Limb (tissue), 2 donors: ENCODE measurements around the gene AIM2.
"Not testable (repeated sequence)": the region's sequence is repeated elsewhere in the genome, so short reads cannot be mapped to it uniquely, and the experiment has no call there.

Experiments used
- DNase-seq, 2 donors: peaks; one replicate each; pipeline ENCODE4 v3.0.0-alpha.2; 2016; ENCODE audit errors: extremely low spot score in 2 of 2

Gene AIM2, protein sequence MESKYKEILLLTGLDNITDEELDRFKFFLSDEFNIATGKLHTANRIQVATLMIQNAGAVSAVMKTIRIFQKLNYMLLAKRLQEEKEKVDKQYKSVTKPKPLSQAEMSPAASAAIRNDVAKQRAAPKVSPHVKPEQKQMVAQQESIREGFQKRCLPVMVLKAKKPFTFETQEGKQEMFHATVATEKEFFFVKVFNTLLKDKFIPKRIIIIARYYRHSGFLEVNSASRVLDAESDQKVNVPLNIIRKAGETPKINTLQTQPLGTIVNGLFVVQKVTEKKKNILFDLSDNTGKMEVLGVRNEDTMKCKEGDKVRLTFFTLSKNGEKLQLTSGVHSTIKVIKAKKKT

GRCh38 chr1:159076438-159077119 is at the start of gene AIM2:
Gene AIM2, minus strand, starts transcription at chr1:159076766. Its CDS starts 3,267 bp downstream, at chr1:159073499.
- DNase-seq, result no peak

DNA sequence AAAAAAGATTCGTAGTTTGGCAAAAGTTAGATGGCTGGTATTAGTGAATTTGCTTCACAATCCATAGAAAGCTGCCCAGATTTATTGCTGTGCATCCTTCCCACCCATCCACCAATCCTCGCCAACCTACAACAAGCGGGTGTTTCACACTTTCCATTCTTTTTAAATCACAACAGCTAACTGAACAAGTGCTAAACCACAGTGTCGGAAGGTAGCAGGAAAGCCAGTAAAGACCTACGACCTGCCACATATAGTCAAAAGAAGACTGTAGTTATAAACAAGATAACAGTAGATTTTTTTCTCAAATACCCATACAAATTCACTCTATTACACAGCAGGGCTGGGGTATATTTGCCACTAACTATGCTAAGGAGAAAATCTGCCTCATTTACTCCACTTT is 47.0 kb upstream of the AIM2 start:
- no peak for DNase-seq

DNA sequence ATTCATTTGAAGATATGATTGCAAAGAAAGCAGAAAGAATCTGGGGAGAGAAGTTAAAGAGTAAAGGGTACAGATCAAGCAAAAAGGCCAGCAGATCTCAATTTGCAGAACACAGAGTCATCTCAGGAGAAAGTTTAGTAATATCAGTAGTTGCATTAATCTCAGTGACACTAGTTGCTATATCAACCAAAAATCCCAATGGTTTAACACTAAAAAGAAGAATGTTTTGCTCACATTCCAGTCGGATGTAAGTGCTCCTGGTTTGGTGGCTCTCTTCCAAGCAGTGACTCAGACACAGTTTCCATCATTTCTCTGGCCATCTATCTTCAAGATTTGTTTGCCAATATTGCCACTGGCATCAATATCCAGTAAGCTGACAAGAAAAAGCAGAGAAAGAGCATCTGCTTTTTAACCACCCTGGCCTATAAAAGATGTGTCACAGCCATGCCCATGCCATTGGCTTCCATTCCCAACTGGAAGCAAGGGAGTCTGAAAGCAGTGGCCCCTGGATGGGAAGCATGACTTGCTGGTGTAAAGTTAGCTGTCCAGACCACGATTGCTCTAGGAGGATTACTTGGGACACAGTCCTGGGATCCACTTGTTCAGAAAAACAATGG is 45.5 kb upstream of the AIM2 start:
- no peak for DNase-seq

- no peak for DNase-seq
Measured at GRCh38 chr1:159121526-159121925, 45.0 kb upstream of the AIM2 start.

GRCh38 chr1:159120317-159120716 is 43.8 kb upstream of the AIM2 start:
- DNase-seq, result no peak

GRCh38 chr1:159113596-159114433 is 37.2 kb upstream of the AIM2 start:
- DNase-seq, result no peak

DNA sequence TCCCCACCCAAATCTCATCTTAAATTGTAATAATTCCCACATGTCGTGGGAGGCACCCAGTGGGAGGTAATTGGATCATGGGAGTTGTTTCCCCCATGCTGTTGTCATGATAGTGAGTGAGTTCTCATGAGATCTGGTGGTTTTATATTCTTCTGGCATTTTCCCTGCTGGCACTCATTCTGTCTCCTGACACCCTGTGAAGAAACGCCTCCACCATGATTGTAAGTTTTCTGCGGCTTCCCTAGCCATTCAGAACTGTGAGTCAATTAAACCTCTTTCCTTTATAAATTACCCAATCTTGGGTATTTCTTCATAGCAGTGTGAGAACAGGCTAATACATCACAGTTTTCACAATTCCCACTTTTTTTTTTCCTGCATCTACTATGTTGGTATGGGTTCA is 26.5 kb upstream of the AIM2 start:
- DNase-seq, result not testable (repeated sequence)

GRCh38 chr1:159100589-159100988 is 24.0 kb upstream of the AIM2 start:
- no peak for DNase-seq

- DNase-seq, result no peak
Measured at GRCh38 chr1:159098596-159098995, 22.0 kb upstream of the AIM2 start.

- DNase-seq, result no peak
Measured at GRCh38 chr1:159092036-159092760, 15.6 kb upstream of the AIM2 start.

DNA sequence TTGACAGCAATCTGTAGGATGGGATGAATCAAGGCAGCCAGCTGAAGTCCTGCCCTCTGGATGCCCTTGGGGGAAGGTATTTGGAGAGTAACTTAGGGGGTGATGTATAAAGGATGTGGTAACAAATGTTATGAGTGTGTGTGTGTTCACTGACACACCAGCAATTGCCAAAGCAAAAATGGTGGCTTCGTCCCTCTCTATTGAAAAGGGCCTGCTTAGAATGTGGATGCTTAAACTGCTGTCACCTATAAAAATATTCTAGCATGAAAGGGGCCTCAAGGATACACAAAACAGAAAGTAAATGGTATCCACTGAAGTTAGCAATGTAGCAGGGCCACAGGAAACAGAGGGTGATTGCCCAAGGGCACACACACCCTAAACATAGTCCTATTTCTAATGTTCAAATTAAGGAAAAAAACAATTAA is 15.1 kb upstream of the AIM2 start:
- no peak for DNase-seq

GRCh38 chr1:159091180-159091560 is 14.6 kb upstream of the AIM2 start:
- no peak for DNase-seq

DNA sequence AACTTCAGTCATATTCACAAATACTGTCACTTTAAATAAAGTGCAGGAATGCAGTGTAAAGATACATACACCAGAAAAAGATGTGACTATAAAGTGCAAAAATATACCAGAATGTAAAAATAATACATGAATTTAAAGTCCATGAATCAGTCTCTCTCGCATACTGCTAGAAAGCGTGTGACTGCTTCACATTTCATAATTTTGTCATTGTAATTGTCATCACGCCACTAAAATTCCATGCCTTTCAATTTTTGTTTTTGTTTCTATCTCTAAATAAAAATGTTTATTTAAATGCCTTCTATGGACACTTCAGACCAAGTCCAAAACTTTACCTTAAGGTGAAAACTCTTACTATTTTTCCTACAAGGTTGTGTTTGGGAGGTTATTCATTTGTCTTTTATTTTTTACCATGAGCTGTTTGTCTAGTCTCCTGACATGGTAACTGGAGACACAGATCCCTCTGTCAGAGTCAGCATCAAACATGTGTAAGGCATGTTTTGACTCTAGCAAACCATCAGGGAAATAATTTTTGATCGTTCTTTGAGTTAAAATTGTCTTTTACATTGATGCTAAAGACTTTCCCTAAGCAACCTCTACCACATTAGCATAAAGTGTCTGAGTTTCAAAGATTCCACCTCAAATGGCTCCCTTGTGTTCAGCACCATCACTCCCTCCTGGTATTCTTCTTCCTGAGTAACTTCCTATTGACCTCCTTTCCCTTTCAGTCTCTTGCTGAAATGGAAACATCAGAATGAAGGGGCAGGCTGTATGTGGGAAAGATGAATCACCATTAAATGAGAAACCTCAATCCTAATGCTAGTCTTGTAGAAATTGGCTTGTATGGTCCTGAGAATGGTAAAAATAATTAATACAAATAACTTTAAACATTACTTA is 14.0 kb upstream of the AIM2 start:
- no peak for DNase-seq

- no peak for DNase-seq
Measured at GRCh38 chr1:159089184-159089791, 12.7 kb upstream of the AIM2 start.

- no peak for DNase-seq
Measured at GRCh38 chr1:159088546-159089183, 12.1 kb upstream of the AIM2 start.

GRCh38 chr1:159088050-159088449 is 11.5 kb upstream of the AIM2 start:
- no peak for DNase-seq

- no peak for DNase-seq
Measured at GRCh38 chr1:159084867-159085266, 8.3 kb upstream of the AIM2 start.

- DNase-seq, result no peak
Measured at GRCh38 chr1:159084152-159084551, 7.6 kb upstream of the AIM2 start.

DNA sequence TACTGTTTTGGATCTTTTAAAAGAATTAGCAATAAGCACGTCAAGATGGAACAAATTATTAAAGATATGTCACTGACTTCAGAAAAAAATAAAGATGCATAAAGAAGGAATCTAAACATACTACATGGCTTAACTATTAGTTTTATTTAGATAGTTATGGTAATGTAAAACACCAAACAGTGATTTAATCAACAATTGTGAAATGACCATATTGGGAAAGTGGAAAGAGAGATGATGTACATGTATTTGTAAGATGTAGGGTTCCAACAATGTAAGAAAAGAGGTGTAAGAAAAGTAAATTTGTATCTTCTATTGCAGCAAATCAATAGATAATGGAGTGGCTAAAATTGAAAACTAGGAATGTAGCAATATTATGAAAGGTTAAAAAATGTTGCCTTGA is 6.4 kb upstream of the AIM2 start:
- no peak for DNase-seq
